GM23338 (cell line): ENCODE data around the gene PHYHD1. TPM values are rescaled to one million over a fixed set of nuclear protein-coding genes. Genes with fewer than 3 reads are reported as not detected.
A peak's percentile ranks its signal among the peaks of the same experiment; 100 is the strongest.

Experiments used
- ATAC-seq: fragments of 200-7000 bp; cut with Tn5 transposase; 3 replicates; pipeline ENCODE4 v1.9.1; 2020
- DNase-seq: peaks from one replicate; pipeline ENCODE4 v3.0.0-alpha.2; 2015; ENCODE audit warnings: low spot score
- H2AFZ ChIP-seq: fragments of 200-600 bp; sonication (generic); 2 replicates; pipeline ENCODE4 v1.8.0; 2016; ENCODE audit warnings: antibody characterized with exemption, mild to moderate bottlenecking, moderate library complexity
- H3F3A ChIP-seq: fragments of 200-600 bp; sonication (generic); replicated peaks from 2 replicates; pipeline ENCODE4 v1.8.0; 2017; ENCODE audit warnings: antibody characterized with exemption, mixed run types, low read depth
- H3K27ac ChIP-seq: fragments of 200-600 bp; sonication (generic); 2 replicates; pipeline ENCODE4 v1.6.1; 2016; ENCODE audit warnings: low read depth
- H3K27me3 ChIP-seq: fragments of 200-600 bp; sonication (generic); 2 replicates; pipeline ENCODE4 v1.8.0; 2016; ENCODE audit warnings: mild to moderate bottlenecking, mixed run types, moderate library complexity; ENCODE audit not compliant: insufficient read depth
- H3K36me3 ChIP-seq: fragments of 200-600 bp; sonication (generic); 2 replicates; pipeline ENCODE4 v1.8.0; 2016; ENCODE audit warnings: mild to moderate bottlenecking; ENCODE audit not compliant: insufficient read depth
- H3K4me1 ChIP-seq: fragments of 200-600 bp; sonication (generic); 2 replicates; pipeline ENCODE4 v1.8.0; 2016; ENCODE audit warnings: mild to moderate bottlenecking, moderate library complexity; ENCODE audit not compliant: insufficient read depth
- H3K4me2 ChIP-seq: fragments of 200-600 bp; sonication (generic); 2 replicates; pipeline ENCODE4 v1.7.1; 2017; ENCODE audit warnings: mixed run types
- H3K4me3 ChIP-seq: fragments of 200-600 bp; sonication (generic); 2 replicates; pipeline ENCODE4 v1.6.1; 2016; ENCODE audit warnings: mixed run types
- H3K79me2 ChIP-seq: fragments of 200-600 bp; sonication (generic); replicated peaks from 2 replicates; pipeline ENCODE4 v1.8.0; 2017; ENCODE audit warnings: mild to moderate bottlenecking; ENCODE audit not compliant: insufficient read depth
- H3K9me2 ChIP-seq: fragments of 200-600 bp; sonication (generic); 2 replicates; pipeline ENCODE4 v1.8.0; 2017; ENCODE audit not compliant: insufficient read depth
- H4K20me1 ChIP-seq: fragments of 200-600 bp; sonication (generic); replicated peaks from 2 replicates; pipeline ENCODE4 v1.8.0; 2017; ENCODE audit warnings: mild to moderate bottlenecking; ENCODE audit not compliant: insufficient read depth
- H3K27ac Mint-ChIP-seq: 2 replicates; pipeline ENCODE4 v1.8.0; 2020; ENCODE audit warnings: inconsistent platforms, mild to moderate bottlenecking, moderate library complexity, mixed read lengths
- H3K27me3 Mint-ChIP-seq: 3 replicates; pipeline ENCODE4 v1.8.0; 2022; ENCODE audit warnings: low read depth, mild to moderate bottlenecking, moderate library complexity, mixed read lengths, inconsistent platforms; ENCODE audit not compliant: insufficient read depth, poor library complexity
- H3K36me3 Mint-ChIP-seq: 3 replicates; pipeline ENCODE4 v1.8.0; 2021; ENCODE audit warnings: low read depth, mild to moderate bottlenecking, inconsistent platforms, moderate library complexity, mixed read lengths
- H3K4me1 Mint-ChIP-seq: 3 replicates; pipeline ENCODE4 v1.8.0; 2020; ENCODE audit warnings: mild to moderate bottlenecking, inconsistent platforms, mixed read lengths
- H3K4me3 Mint-ChIP-seq: 3 replicates; pipeline ENCODE4 v1.8.0; 2021; ENCODE audit warnings: moderate library complexity, mild to moderate bottlenecking, inconsistent platforms, mixed read lengths
- H3K9me3 Mint-ChIP-seq: 3 replicates; pipeline ENCODE4 v1.8.0; 2020; ENCODE audit warnings: moderate library complexity, mild to moderate bottlenecking, inconsistent platforms, mixed read lengths
- CREB1 ChIP-seq: fragments of 250-450 bp; sonication (Bioruptor Pico); IDR thresholded peaks from 2 replicates; pipeline ENCODE4 v1.5.0; 2020; ENCODE audit warnings: low read depth, mild to moderate bottlenecking, moderate library complexity
- EZH2 ChIP-seq: fragments of 200-600 bp; sonication (generic); IDR thresholded peaks from one replicate; pipeline ENCODE4 v1.8.0; 2017; ENCODE audit warnings: antibody characterized with exemption, mild to moderate bottlenecking, low read depth; ENCODE audit not compliant: unreplicated experiment
- EZH2phosphoT487 ChIP-seq: fragments of 200-600 bp; sonication (generic); IDR thresholded peaks from one replicate; pipeline ENCODE4 v1.8.1; 2018; ENCODE audit warnings: antibody characterized with exemption; ENCODE audit not compliant: unreplicated experiment
- JUNB ChIP-seq: IDR thresholded peaks from one replicate; pipeline ENCODE4 v1.6.1; 2016; ENCODE audit warnings: antibody characterized with exemption; ENCODE audit not compliant: unreplicated experiment
- NANOG ChIP-seq: IDR thresholded peaks from 2 replicates; pipeline ENCODE4 v1.6.1; 2016; ENCODE audit warnings: antibody characterized with exemption, borderline replicate concordance
- POLR2AphosphoS5 ChIP-seq: IDR thresholded peaks from 2 replicates; pipeline ENCODE4 v1.6.1; 2016; ENCODE audit warnings: antibody characterized with exemption, low read depth
- STAT1 ChIP-seq: IDR thresholded peaks from one replicate; pipeline ENCODE4 v1.6.1; 2016; ENCODE audit warnings: antibody characterized with exemption; ENCODE audit not compliant: unreplicated experiment
- ZNF114 ChIP-seq: fragments of 250-450 bp; sonication (Bioruptor Pico); IDR thresholded peaks from 2 replicates; pipeline ENCODE4 v1.5.0; 2020; ENCODE audit warnings: mild to moderate bottlenecking, moderate library complexity
- polyA plus RNA-seq: library from polyadenylated mRNA; unstranded; fragments of >200 nt; fragmentation: Nextera tagmentation; extraction: Ambion mirVana; gene quantifications from 2 replicates; pipeline ENCODE4 v1.2.1, GENCODE V29; 2016
- total RNA-seq: library from RNA; depleted of rRNA; stranded (reverse); fragments of >200 nt; shearing (Covaris generic); gene quantifications from 2 replicates; pipeline ENCODE4 v1.2.3, GENCODE V29; 2014
- TF ChIP-seq, protein P1 (sequence below), 2 experiments: fragments of 200-600 bp in 1 of 2; sonication (generic) in 1 of 2; conservative IDR thresholded peaks; 2 replicates each; pipeline versions ENCODE4 v1.5.1 to v1.6.1; 2016 to 2017; ENCODE audit warnings: antibody characterized with exemption in 2 of 2, low read depth in 2 of 2, mild to moderate bottlenecking in 2 of 2, moderate library complexity in 1 of 2
- TF ChIP-seq, protein P2 (sequence below): IDR thresholded peaks from 2 replicates; pipeline ENCODE4 v1.6.1; 2016; ENCODE audit warnings: antibody characterized with exemption
- TF ChIP-seq, protein P3 (sequence below): IDR thresholded peaks from one replicate; pipeline ENCODE4 v1.6.1; 2018; ENCODE audit warnings: antibody characterized with exemption; ENCODE audit not compliant: unreplicated experiment

Gene PHYHD1
- total and polyA plus RNA-seq, 2 experiments from 2014 or later, result 10.4 to 16.8 TPM

DNA sequence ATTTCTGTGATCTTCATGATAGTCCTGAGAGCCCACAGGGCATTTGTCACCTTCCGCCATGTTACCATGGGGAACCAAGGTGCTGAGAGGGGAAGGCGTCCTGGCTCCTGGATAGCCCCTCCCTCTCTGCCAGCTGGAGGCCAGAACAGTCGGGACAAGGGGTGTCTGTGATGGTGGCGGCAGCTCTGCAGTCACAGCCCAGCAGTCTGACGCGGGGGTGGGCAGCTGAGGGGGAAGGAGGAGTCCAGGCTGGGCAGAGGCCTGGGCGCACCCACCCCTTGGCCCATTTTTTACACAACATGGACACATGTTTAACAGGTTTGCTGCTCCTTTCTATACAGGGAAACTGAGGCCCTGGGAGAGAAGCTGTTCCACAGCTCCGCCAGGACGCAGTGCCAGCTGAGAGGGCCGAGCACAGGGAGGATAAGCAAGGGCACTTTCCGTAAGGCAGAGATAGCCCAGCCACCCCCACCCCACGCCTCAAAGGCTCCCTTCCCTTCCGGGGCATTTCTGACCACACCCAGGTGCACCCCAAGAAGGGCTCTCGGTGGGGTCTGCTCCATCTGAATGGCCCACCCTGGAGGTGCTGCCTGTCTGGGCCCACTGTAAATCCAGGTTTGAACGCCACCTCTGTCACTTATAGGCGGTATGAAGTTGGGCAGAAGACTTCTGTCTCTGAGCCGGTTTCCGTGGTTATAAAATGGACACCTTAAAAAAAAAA lies 21.8 kb upstream of the PHYHD1 start:
- H3K4me1 Mint-ChIP-seq, result peaks cover 31% of the 10 kb centered on the region
- no peaks in the 10 kb centered on the region for H3K9me3 Mint-ChIP-seq
- H3K36me3 Mint-ChIP-seq, result peaks cover 37% of the 10 kb centered on the region
- Histone ChIP-seq H3K79me2 (peaks cover 47% of the 10 kb centered on the region), H3K27me3 (no peaks in the 10 kb centered on the region), H3K4me3 (no peak overlapping the region), H3K36me3 (peaks cover 11% of the 10 kb centered on the region), H3K9me2 (no peaks in the 10 kb centered on the region), H3K27ac (no peak overlapping the region), H4K20me1 (peaks cover 27% of the 10 kb centered on the region), H3K4me2 (no peak overlapping the region), H2AFZ (no peak overlapping the region), H3F3A (0 out of 2 replicates have a peak, but pooled peaks cover 3% of the 10 kb centered on the region), H3K4me1 (peaks cover 11% of the 10 kb centered on the region; the same call in 1 of the 2 replicates)
- no peak overlapping the region for H3K27ac Mint-ChIP-seq
- DNase-seq (no peak), ATAC-seq (no peak)
- TF ChIP-seq ZNF114 (CRISPR knock-in tag) (no peak), POLR2AphosphoS5 (no peak), EZH2 (no peak)
- TF ChIP-seq, protein P1, sequence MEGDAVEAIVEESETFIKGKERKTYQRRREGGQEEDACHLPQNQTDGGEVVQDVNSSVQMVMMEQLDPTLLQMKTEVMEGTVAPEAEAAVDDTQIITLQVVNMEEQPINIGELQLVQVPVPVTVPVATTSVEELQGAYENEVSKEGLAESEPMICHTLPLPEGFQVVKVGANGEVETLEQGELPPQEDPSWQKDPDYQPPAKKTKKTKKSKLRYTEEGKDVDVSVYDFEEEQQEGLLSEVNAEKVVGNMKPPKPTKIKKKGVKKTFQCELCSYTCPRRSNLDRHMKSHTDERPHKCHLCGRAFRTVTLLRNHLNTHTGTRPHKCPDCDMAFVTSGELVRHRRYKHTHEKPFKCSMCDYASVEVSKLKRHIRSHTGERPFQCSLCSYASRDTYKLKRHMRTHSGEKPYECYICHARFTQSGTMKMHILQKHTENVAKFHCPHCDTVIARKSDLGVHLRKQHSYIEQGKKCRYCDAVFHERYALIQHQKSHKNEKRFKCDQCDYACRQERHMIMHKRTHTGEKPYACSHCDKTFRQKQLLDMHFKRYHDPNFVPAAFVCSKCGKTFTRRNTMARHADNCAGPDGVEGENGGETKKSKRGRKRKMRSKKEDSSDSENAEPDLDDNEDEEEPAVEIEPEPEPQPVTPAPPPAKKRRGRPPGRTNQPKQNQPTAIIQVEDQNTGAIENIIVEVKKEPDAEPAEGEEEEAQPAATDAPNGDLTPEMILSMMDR (conservative IDR thresholded peaks at IDR 0.05; ENCODE audit: low read depth in 2 of 2), result no peak
- TF ChIP-seq, protein P2, sequence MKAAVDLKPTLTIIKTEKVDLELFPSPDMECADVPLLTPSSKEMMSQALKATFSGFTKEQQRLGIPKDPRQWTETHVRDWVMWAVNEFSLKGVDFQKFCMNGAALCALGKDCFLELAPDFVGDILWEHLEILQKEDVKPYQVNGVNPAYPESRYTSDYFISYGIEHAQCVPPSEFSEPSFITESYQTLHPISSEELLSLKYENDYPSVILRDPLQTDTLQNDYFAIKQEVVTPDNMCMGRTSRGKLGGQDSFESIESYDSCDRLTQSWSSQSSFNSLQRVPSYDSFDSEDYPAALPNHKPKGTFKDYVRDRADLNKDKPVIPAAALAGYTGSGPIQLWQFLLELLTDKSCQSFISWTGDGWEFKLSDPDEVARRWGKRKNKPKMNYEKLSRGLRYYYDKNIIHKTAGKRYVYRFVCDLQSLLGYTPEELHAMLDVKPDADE, result no peak
- H3K4me3 Mint-ChIP-seq, result no peak overlapping the region
- peaks cover 5% of the 10 kb centered on the region for H3K27me3 Mint-ChIP-seq

DNA sequence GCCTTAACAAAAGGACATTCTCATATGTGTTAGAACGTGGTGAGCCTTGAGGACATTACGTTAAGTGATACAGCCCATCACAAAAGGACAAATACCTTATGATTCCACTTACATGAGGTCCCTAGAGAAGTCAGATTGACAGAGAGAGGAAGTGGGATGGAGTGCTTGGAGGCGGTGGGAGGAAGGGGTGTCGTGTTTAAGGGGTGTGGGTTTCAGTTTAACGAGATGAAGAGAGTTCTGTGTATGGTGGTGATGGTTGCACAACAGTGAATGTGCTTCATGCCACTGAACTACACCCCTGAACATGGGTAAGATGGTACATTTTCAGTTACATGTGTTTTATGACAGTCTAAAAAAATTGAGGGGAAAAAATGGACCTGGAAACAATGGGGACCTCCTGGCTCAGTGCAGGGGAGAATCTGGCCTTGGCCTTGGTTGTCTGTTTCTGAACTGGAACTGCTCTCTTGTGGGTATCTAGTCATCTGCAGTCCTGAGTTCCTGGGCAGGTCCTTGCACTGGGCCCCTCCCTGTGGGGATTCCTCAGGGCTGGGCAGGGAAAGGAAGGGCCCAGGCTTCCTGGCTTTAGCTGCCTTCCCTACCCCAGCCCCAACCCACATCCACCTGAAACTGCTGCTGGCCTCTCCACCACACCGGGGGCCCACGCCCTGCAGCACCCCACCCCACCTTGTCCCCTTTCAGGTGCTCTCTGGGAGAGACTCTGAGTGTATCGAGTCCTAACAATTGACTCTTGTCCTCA lies 21.0 kb upstream of the PHYHD1 start:
- Histone ChIP-seq H3K79me2 (peaks cover 44% of the 10 kb centered on the region), H3K27ac (0 out of 2 replicates have a peak overlapping the region, but pooled peaks have one; percentile 26), H2AFZ (no peak overlapping the region), H3K9me2 (no peaks in the 10 kb centered on the region), H4K20me1 (peaks cover 32% of the 10 kb centered on the region), H3K4me1 (peaks cover 11% of the 10 kb centered on the region; the same call in 1 of the 2 replicates), H3K27me3 (no peaks in the 10 kb centered on the region), H3K36me3 (peaks cover 11% of the 10 kb centered on the region), H3K4me3 (no peak overlapping the region), H3F3A (0 out of 2 replicates have a peak, but pooled peaks cover 3% of the 10 kb centered on the region), H3K4me2 (no peak overlapping the region)
- DNase-seq (no peak), ATAC-seq (0 out of 3 replicates have a peak, but pooled peaks have one; percentile 11)
- peaks cover 30% of the 10 kb centered on the region for H3K4me1 Mint-ChIP-seq
- H3K36me3 Mint-ChIP-seq, result peaks cover 36% of the 10 kb centered on the region
- peaks cover 5% of the 10 kb centered on the region for H3K27me3 Mint-ChIP-seq
- H3K27ac Mint-ChIP-seq, result no peak overlapping the region; the same call in 1 of the 2 replicates
- no peak overlapping the region for H3K4me3 Mint-ChIP-seq
- H3K9me3 Mint-ChIP-seq, result no peaks in the 10 kb centered on the region
- TF ChIP-seq NANOG (no peak), ZNF114 (CRISPR knock-in tag) (no peak), EZH2 (no peak), STAT1 (no peak), JUNB (no peak), CREB1 (CRISPR knock-in tag) (no peak), EZH2phosphoT487 (no peak)
- TF ChIP-seq, protein P3, sequence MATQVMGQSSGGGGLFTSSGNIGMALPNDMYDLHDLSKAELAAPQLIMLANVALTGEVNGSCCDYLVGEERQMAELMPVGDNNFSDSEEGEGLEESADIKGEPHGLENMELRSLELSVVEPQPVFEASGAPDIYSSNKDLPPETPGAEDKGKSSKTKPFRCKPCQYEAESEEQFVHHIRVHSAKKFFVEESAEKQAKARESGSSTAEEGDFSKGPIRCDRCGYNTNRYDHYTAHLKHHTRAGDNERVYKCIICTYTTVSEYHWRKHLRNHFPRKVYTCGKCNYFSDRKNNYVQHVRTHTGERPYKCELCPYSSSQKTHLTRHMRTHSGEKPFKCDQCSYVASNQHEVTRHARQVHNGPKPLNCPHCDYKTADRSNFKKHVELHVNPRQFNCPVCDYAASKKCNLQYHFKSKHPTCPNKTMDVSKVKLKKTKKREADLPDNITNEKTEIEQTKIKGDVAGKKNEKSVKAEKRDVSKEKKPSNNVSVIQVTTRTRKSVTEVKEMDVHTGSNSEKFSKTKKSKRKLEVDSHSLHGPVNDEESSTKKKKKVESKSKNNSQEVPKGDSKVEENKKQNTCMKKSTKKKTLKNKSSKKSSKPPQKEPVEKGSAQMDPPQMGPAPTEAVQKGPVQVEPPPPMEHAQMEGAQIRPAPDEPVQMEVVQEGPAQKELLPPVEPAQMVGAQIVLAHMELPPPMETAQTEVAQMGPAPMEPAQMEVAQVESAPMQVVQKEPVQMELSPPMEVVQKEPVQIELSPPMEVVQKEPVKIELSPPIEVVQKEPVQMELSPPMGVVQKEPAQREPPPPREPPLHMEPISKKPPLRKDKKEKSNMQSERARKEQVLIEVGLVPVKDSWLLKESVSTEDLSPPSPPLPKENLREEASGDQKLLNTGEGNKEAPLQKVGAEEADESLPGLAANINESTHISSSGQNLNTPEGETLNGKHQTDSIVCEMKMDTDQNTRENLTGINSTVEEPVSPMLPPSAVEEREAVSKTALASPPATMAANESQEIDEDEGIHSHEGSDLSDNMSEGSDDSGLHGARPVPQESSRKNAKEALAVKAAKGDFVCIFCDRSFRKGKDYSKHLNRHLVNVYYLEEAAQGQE, result no peak
- TF ChIP-seq, protein P1 (conservative IDR thresholded peaks at IDR 0.05; ENCODE audit: low read depth in 2 of 2), result no peak
